ENCODE measurements around the gene SRSF2.
A peak's percentile ranks its signal among the peaks of the same experiment; 100 is the strongest.
"Not testable (repeated sequence)": the region's sequence is repeated elsewhere in the genome, so short reads cannot be mapped to it uniquely, and the experiment has no call there.

SRSF2 gene

GRCh38 chr17:76732734-76733617 is 4.2 kb downstream of the SRSF2 start:
- H3K9me3 ChIP-seq (ENCODE audit: severe bottlenecking): no peaks in the 10 kb centered on the region
- TF ChIP-seq CTCF (IDR thresholded peaks at IDR 0.05; ENCODE audit: low read depth, low read length): no peak
- H3K36me3 ChIP-seq: peaks cover 80% of the 10 kb centered on the region
- H3K4me3 ChIP-seq (ENCODE audit: low read depth, low read length): no peak overlapping the region
- no peak overlapping the region for H3K27ac ChIP-seq
- DNase-seq: no peak
- H3K27me3 ChIP-seq (ENCODE audit: insufficient read depth, low read depth, severe bottlenecking): no peaks in the 10 kb centered on the region

GRCh38 chr17:76731800-76732733 is 5.1 kb downstream of the SRSF2 start:
- peaks cover 80% of the 10 kb centered on the region for H3K36me3 ChIP-seq
- not testable (repeated sequence) for H3K9me3 ChIP-seq (ENCODE audit: severe bottlenecking); H3K4me3 ChIP-seq (ENCODE audit: low read depth, low read length); H3K27me3 ChIP-seq (ENCODE audit: insufficient read depth, low read depth, severe bottlenecking); DNase-seq; H3K27ac ChIP-seq

- no peak for DNase-seq
- no peak for TF ChIP-seq CTCF (IDR thresholded peaks at IDR 0.05; ENCODE audit: low read depth, low read length)
- H3K27ac ChIP-seq: peak overlapping the region; percentile 95
- peaks cover 68% of the 10 kb centered on the region for H3K36me3 ChIP-seq
- no peaks in the 10 kb centered on the region for H3K27me3 ChIP-seq (ENCODE audit: insufficient read depth, low read depth, severe bottlenecking)
- no peaks in the 10 kb centered on the region for H3K9me3 ChIP-seq (ENCODE audit: severe bottlenecking)
- peak overlapping the region; percentile 94 for H3K4me3 ChIP-seq (ENCODE audit: low read depth, low read length)
Observed at GRCh38 chr17:76727745-76728456, 9.2 kb downstream of the SRSF2 start.

- H3K36me3 ChIP-seq: peaks cover 65% of the 10 kb centered on the region
- peak within 1 kb of the TSS; percentile 94 for H3K4me3 ChIP-seq (ENCODE audit: low read depth, low read length)
- no peaks in the 10 kb centered on the region for H3K27me3 ChIP-seq (ENCODE audit: insufficient read depth, low read depth, severe bottlenecking)
- TF ChIP-seq CTCF (IDR thresholded peaks at IDR 0.05; ENCODE audit: low read depth, low read length): peak; percentile 78
- peak within 1 kb of the TSS; percentile 95 for H3K27ac ChIP-seq
- H3K9me3 ChIP-seq (ENCODE audit: severe bottlenecking): no peaks in the 10 kb centered on the region
- peak; percentile 81 for DNase-seq
Observed at GRCh38 chr17:76726776-76727718, 10.1 kb downstream of the SRSF2 start, which contains the start of gene METTL23. Gene METTL23 (plus strand): TSS chr17:76726839. CDS start chr17:76729711, 2,872 bp downstream.

- peaks cover 65% of the 10 kb centered on the region for H3K36me3 ChIP-seq
Observed at GRCh38 chr17:76726231-76726775, 10.8 kb downstream of the SRSF2 start, which contains the start of gene JMJD6. Gene JMJD6 (minus strand): TSS chr17:76726606. CDS start chr17:76726475, 131 bp downstream.

More at GRCh38 chr17:76726231-76726775, 10.8 kb downstream of the SRSF2 start, which contains the start of gene JMJD6:
- DNase-seq: peak; percentile 99
- Histone ChIP-seq H3K27ac (peak within 1 kb of the TSS; percentile 95), H3K4me3 (ENCODE audit: low read depth, low read length) (peak within 1 kb of the TSS; percentile 94), H3K9me3 (ENCODE audit: severe bottlenecking) (no peaks in the 10 kb centered on the region), H3K27me3 (ENCODE audit: insufficient read depth, low read depth, severe bottlenecking) (no peaks in the 10 kb centered on the region)
- TF ChIP-seq CTCF (IDR thresholded peaks at IDR 0.05; ENCODE audit: low read depth, low read length): no peak
